Calu3 (cell line): ENCODE results near the gene ZDHHC11. TPM values are rescaled to one million over a fixed set of nuclear protein-coding genes. Genes with fewer than 3 reads are reported as not detected.

ENCODE experiments used
- BruUV-seq: library from RNA; stranded (reverse); fragments of 400-500 nt; replicated peaks from 2 replicates; lab custom pipeline; 2021; lab: Mats Ljungman, UMichigan
- CTCF ChIA-PET: fragments of 300-600 bp; sonication (Branson Sonifier 250); formaldehyde crosslinking; loops from one replicate; lab custom pipeline; 2022; ENCODE audit warnings: antibody characterized with exemption; lab: Charles Lee
- DNase-seq: peaks from one replicate; pipeline ENCODE4 v3.0.0; 2022
- H3K27ac Mint-ChIP-seq: one replicate; pipeline ENCODE4 v1.8.0; 2022; ENCODE audit warnings: mixed read lengths; ENCODE audit not compliant: unreplicated experiment
- H3K27me3 Mint-ChIP-seq: one replicate; pipeline ENCODE4 v1.8.0; 2022; ENCODE audit warnings: mixed read lengths; ENCODE audit not compliant: unreplicated experiment
- H3K36me3 Mint-ChIP-seq: one replicate; pipeline ENCODE4 v1.8.0; 2022; ENCODE audit warnings: mild to moderate bottlenecking, moderate library complexity, mixed read lengths; ENCODE audit not compliant: insufficient read depth, unreplicated experiment
- H3K4me1 Mint-ChIP-seq: one replicate; pipeline ENCODE4 v1.8.0; 2022; ENCODE audit warnings: mild to moderate bottlenecking, low read depth, mixed read lengths; ENCODE audit not compliant: unreplicated experiment
- H3K4me3 Mint-ChIP-seq: one replicate; pipeline ENCODE4 v1.8.0; 2022; ENCODE audit warnings: mild to moderate bottlenecking, low read depth, moderate library complexity, mixed read lengths; ENCODE audit not compliant: unreplicated experiment
- H3K9me3 Mint-ChIP-seq: one replicate; pipeline ENCODE4 v1.8.0; 2022; ENCODE audit warnings: low read depth, mixed read lengths; ENCODE audit not compliant: unreplicated experiment
- intact Hi-C: fragments of 100-400 bp; cut with micrococcal nuclease; formaldehyde crosslinking; loops from one replicate; pipeline ENCODE4 v1.10.0; 2022; ENCODE audit not compliant: unreplicated experiment
- total RNA-seq: library from RNA; stranded (reverse); gene quantifications from 2 replicates; pipeline ENCODE4 v1.2.3, GENCODE V29; 2022
- TF ChIP-seq, protein P1 (sequence below): fragments of 200-600 bp; IDR thresholded peaks from one replicate; pipeline ENCODE4 v1.8.0; 2022; ENCODE audit warnings: antibody characterized with exemption; ENCODE audit not compliant: unreplicated experiment

Gene ZDHHC11
- total RNA-seq, 1 experiment from 2014 or later = 60.8 TPM

DNA sequence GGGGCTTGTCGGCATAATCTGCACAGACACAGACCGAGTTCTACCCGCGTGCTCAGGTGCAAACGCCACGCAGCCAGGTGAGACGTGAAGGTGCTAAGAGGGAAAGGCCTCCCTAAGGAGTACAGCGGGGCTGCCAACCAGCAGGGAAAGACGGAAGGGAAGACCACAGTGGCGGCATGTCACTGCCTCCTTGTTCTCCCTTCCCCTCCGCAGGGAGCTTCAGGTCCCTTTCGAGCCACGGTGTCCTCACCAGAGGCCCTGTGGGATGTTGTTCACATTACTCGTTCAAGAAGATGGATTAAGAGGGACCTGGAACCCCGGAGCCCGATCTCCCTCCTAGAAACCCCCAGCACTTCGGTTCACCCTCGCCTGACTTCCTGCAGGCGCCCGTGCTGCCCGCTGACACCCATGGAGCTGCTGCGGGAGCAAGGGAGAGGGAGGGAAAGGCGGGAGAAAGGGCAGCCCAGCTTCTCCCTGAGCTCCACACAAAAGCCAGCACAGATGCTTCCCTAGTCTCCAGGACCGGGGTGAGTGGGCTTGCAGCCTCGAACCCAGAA lies 41.1 kb upstream of the ZDHHC11 start:
- DNase-seq = peak; percentile 18
- no peaks in the 10 kb centered on the region for H3K27me3 Mint-ChIP-seq

DNA sequence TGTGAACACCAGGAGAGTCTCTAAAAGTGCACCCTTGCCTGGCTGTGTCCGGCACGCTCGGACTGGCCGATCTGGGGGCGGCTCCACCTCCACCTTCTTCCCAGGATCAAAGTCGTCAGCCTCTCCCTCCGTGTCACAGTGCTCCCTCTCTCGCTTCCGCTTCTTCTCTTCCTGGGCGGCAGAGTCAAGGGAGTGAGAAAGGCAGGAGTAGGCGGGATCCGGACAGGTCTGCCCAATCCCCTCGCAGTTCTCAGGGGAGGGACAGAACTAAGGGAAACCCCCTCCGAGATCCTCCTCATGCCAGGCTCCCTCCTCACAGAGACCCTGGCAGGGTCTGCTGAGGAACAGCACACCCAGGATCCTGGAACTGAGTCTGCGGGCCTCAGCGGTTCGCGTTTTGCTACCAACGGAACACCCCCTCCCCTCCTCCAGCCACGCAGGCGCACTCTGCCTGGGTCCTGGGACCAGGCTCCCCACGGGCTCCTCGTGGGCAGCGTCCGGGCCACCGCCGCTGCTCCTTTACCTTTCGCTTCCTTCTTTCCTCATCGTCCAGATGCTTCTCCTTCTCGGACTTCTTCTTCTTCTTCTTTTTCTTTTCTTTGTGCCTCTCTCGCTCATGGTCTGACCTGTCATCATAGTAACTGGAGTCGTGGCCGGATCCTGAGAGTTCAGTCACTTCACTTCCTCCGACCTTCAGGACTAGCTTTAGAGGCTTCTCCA lies 40.5 kb upstream of the ZDHHC11 start:
- peak overlapping the region; percentile 44 for H3K27ac Mint-ChIP-seq
- no peak for DNase-seq
- CTCF ChIA-PET = no interaction called here
- peaks cover 35% of the 10 kb centered on the region for H3K36me3 Mint-ChIP-seq
- no TSS peak for BruUV-seq
- H3K4me3 Mint-ChIP-seq = peak overlapping the region; percentile 71
- H3K9me3 Mint-ChIP-seq = no peaks in the 10 kb centered on the region
- TF ChIP-seq, protein P1, sequence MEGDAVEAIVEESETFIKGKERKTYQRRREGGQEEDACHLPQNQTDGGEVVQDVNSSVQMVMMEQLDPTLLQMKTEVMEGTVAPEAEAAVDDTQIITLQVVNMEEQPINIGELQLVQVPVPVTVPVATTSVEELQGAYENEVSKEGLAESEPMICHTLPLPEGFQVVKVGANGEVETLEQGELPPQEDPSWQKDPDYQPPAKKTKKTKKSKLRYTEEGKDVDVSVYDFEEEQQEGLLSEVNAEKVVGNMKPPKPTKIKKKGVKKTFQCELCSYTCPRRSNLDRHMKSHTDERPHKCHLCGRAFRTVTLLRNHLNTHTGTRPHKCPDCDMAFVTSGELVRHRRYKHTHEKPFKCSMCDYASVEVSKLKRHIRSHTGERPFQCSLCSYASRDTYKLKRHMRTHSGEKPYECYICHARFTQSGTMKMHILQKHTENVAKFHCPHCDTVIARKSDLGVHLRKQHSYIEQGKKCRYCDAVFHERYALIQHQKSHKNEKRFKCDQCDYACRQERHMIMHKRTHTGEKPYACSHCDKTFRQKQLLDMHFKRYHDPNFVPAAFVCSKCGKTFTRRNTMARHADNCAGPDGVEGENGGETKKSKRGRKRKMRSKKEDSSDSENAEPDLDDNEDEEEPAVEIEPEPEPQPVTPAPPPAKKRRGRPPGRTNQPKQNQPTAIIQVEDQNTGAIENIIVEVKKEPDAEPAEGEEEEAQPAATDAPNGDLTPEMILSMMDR = no peak
- no peaks in the 10 kb centered on the region for H3K27me3 Mint-ChIP-seq
- H3K4me1 Mint-ChIP-seq = peaks cover 16% of the 10 kb centered on the region
- intact Hi-C loops = no loop called here

More for the DNA sequence above, 41.1 kb upstream of the ZDHHC11 start:
- Mint-ChIP-seq H3K4me3 (peak overlapping the region; percentile 71), H3K36me3 (peaks cover 30% of the 10 kb centered on the region), H3K9me3 (no peaks in the 10 kb centered on the region), H3K4me1 (peaks cover 16% of the 10 kb centered on the region), H3K27ac (peak overlapping the region; percentile 44)
- TF ChIP-seq, protein P1 = no peak
- intact Hi-C loops = no loop called here
- BruUV-seq = no TSS peak
- CTCF ChIA-PET = interaction anchor here (0.6 kb wide), 1 partner anchor 58 kb away, joined by 3 read pairs; no protein-coding TSS in a partner anchor

DNA sequence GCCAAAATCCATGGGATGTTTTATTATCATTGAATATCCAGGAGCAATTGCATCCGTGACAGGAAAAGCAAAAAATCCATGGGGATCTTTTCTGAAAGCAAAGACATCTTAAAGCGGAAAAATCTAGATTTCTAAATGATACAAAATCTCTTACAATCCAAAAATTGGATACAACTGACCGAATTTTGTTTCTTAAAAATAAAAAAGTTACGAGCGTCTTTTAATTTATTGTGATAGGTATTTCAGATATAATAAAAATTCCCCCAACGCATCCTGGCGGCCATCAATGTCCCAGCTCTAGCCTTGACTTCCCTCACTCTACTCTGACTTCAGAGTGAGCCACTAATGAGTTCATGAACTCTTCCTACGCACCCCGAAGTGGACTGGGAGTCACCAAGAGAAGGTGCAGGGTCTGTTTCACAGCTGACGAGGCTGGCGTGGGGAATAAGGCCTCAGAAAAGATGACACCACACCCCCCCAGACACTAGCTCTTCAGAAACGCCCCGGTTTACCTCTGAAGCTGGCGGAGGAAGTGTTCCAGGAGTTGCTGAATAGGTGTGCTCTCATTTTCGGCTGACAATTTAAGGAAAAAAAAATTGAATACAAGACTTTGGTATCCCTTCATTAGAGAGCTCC lies 38.4 kb upstream of the ZDHHC11 start:
- Mint-ChIP-seq H3K9me3 (no peaks in the 10 kb centered on the region), H3K36me3 (peaks cover 48% of the 10 kb centered on the region), H3K27me3 (no peaks in the 10 kb centered on the region), H3K4me3 (no peak overlapping the region), H3K27ac (no peak overlapping the region), H3K4me1 (peaks cover 15% of the 10 kb centered on the region)
- no TSS peak for BruUV-seq
- intact Hi-C loops = no loop called here
- TF ChIP-seq, protein P1 = no peak
- DNase-seq = no peak
- CTCF ChIA-PET = no interaction called here

DNA sequence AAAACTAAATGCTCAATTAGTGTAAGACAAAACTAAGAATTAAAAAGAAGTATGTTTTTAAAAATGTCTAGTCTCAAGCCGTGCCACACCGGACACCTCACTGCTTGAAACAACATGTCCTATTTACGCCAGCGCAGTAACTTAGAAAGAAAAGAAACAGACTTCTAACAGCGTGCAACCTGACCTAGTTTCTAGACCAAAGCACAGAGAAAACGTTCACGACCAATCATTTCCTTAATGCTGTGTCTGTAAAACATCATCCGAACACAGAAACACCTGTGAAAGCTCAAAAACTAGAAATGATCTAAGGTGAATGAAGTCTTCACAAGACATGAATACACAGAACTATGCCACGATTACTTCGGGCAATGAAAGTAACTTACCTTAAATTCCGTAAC lies 37.9 kb upstream of the ZDHHC11 start:
- peaks cover 48% of the 10 kb centered on the region for H3K36me3 Mint-ChIP-seq
- H3K4me1 Mint-ChIP-seq = peaks cover 9% of the 10 kb centered on the region
- CTCF ChIA-PET = no interaction called here
- H3K27ac Mint-ChIP-seq = no peak overlapping the region
- TF ChIP-seq, protein P1 = no peak
- no peaks in the 10 kb centered on the region for H3K9me3 Mint-ChIP-seq
- H3K4me3 Mint-ChIP-seq = no peak overlapping the region
- BruUV-seq = no TSS peak
- no peaks in the 10 kb centered on the region for H3K27me3 Mint-ChIP-seq
- DNase-seq = no peak
- intact Hi-C loops = no loop called here
